HG03280 (cell line): ENCODE measurements around the gene MGAT1.

ENCODE experiments used
- ATAC-seq: cut with Tn5 transposase; IDR thresholded peaks from one replicate; pipeline ENCODE4 v1.9.1; 2021; ENCODE audit warnings: mild to moderate bottlenecking, moderate library complexity; ENCODE audit not compliant: unreplicated experiment

MGAT1 gene

DNA sequence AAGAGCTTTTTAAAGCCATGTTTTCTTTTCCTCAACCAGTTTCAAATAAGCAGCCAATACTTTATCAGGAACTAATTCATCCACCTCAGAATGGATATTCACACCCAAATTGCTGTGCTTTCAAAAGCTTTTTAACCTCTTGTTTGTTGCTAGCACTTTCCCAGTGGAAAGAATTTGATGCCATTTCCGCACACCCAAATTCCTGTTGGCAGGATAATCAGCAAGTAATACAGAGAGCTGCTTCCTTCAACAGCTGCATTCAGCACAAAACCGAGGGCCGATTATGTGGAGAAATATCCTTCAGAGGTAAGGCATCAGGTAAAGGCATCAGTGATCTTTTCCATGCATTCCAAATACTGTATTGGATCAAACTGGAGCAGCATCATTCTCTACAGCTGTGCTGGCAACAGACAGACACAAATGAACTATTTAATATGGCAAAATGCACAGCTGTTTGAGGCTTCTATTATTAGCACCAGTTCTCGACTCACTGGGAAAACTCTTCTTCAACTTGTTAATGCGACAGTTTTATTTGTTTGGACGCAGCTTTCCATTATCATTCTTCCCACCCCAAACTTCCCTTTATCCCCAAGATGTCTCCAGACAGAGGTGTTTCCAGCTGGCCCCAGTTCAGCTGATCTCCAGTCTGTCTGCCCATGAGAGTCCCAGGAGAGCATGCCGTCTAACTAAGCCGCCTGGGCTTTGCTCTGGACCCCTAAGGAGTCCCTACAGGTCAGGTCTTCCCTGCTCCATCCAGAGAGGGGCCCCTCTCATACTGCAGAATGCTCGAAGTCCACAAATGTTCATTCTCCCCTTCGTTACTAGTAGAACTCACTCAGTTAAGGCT lies 22.2 kb upstream of the MGAT1 start:
- no peak for ATAC-seq

DNA sequence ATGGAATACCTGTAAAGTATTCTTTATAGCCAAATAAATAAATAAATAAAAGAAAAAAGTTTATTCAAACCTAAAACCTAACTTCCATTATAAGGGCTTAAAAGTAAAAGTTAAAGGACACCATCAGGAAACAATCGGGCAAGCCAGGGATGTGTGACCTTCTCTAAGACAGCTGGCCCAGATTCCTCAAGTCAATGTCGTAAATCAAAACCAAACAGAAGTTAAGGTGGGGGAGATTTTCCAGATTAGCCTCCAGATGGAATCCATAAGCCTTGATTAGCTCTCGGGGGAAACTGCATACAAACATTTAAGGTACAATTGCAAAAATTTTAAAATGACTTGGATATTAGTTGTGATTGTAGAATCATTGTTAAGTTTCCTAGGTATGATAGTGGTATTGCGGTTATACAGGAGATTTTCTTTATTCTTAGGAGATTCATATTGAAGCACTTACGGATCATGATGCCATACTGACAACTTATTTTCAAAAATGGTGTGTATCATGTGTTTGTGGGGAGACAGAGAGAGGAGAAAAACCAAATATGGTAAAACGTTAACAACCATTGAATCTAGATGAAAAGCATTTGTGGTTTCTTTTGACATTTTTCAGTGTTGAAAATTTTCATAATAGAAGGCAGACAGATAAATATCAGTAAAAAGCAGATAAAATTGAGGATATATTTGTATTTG lies 21.5 kb upstream of the MGAT1 start:
- no peak for ATAC-seq

DNA sequence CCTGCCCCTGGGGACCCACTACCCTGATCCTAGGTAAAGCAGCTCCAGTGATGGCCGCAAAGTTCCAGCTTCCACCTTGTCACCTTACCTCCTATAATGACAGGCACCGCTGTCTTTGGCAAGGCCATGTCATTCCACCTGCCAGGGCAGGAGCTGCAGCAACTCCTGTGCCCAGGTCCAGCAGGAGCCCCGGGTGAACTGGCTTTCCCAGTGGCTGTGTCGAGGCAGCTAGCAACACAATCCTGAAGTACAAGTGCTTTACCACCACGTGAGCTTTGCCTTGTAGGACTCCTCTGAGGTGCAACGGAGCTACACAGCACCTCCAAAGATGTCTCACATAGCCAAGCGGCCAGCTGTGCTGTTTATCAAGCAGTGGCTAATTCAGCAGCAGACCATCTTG lies 20.7 kb upstream of the MGAT1 start:
- no peak for ATAC-seq

DNA sequence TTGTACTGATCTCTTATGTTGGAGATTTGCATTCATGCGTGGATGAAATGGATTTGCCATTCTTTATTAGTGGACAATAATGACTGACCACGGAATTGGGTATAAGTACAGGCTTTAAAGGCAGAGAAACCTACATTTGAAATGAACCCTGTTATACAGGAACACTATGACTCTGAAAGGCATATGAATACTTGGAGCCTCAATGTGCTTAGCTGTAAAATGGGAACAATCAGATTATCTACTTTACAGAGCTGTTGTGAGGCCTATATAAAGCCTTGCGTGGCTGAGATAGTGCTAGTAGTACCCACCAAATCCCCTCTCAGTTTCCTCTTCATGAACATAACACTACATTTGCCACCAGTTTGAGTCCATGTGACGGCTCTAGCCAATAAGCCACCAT lies 18.9 kb upstream of the MGAT1 start:
- ATAC-seq = no peak

DNA sequence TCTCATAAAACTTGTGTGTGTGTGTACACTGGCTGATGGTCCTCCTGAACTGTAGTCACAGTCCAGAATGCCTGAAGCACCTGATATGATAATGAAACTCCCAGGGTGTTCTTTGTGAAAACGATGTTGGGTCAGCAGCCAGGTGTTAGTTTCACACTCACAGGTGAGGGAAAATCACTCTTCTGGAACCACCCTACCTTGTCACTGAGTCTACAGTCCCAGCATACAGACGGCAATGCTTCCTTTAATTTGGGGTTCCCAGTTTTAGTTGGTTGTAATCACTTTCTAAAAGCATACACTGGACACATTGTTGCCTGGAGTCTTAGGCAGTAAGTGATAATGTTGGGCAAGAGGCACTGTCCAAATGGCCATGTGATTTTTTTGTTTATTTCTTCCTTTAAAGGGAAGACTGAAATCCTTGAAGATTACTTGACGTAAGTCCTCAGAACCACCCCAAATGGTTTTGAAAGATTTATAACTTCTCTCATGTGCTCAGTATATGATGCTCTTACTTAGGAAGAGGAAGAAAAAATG lies 18.2 kb upstream of the MGAT1 start:
- peak; percentile 82 for ATAC-seq

DNA sequence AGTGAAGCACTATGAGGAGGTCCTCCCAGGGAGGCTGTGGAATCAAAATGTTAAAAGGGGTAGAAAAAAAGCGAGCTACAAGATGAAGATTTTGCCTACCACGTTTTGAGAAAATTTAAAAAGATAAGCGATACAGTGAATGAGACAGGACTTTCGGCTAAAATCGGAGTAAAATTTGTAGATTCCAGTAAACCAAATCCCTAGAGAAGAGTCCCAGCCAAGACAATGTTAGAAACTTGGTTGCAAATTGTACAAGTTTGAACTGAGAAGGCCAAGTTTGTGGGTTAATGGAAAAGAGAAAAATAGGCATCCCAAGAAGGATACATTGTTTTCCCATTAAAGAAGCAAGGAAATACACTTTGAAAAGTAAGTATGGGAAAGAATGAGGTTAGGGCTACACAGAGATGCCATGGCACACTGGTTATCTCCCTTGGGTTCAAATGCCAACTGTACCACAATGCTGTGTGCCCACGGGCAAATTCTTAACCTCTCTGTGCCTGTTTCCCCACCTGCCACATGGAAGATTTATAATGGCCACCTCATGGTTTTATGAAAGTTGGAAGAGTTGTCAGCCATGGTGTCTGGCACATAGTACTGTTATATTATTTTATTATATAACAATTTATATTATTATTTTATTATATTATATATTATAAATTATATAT lies 16.2 kb upstream of the MGAT1 start:
- ATAC-seq = no peak

DNA sequence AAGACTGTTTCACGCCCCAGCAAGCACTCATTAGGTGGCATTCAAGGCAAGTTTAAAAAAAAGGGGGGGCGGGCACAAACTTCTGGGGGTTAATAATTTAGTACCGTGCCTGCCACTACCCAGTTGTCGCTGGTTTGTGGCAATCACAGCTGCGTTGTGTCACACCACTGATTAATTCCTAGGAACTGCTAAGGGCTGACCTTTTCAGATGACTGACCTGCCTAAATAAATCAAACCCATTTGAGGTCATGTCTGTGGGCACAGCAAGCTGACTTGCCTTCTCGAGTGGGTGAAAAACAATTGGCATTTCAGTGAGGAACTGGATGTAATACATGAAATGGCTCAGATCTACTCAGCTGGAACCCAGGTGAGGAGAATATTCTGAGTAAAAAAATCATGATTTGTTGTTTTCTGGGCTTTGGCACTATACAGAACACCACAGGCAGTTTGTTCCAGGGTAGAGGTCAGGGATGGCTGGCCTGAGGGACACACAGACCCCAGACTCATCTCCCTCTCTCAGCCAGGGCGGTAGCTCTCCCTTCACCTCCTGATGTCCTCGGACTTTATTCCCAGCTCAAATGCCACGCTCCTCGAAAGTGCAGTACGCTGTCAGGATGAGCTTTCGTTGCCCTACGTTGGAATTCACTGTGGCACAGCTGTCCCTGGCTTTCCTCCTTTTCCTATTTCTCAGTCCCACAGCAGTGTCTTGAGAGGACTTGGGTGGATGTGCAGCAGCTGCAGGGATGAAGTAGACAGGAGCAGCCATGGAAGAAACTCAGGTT lies 15.5 kb upstream of the MGAT1 start:
- no peak for ATAC-seq

DNA sequence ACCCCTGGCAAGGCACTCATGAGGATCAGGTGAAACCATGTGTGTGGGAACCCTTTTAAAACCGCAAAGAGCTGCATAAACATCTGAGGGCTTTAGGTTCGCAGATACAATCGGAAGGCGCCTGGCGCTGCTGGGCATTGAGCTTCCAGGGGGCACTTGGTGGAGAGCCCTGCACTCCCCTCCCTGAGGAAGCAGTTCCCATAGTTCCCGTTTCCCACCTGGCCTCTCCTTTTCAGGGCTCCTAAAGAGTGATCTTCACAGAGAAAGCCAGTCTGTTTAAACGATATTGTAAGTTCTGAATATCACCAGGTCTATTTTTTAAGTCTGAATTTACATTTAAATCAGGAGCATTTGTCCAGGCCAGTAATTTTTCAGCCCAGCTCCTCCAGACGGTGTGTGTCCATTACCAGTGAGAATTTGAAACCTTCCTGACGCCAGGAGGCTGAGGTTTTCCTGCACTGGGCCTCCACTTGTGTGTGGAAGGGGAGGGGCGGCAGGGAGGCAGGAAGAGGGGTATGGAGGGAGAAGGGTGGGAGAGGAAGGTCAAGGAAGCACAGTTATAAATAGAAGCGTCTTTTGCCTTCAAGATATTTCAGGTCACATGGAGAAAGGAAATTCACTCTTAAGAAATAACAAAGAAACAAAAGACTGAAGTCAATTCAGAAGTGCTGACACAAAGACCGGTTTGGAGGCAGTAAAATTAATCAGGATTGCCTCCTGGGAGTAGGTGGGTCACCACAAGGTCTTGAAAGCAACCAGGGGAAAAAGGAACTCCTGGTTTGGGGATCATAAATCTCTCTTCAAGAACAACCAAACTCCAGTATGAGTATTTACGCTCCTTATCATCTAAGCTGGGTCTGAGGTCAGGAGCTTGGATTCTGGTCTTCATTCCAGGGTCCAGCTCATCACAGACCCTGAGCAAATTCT lies 14.3 kb upstream of the MGAT1 start:
- ATAC-seq = no peak

DNA sequence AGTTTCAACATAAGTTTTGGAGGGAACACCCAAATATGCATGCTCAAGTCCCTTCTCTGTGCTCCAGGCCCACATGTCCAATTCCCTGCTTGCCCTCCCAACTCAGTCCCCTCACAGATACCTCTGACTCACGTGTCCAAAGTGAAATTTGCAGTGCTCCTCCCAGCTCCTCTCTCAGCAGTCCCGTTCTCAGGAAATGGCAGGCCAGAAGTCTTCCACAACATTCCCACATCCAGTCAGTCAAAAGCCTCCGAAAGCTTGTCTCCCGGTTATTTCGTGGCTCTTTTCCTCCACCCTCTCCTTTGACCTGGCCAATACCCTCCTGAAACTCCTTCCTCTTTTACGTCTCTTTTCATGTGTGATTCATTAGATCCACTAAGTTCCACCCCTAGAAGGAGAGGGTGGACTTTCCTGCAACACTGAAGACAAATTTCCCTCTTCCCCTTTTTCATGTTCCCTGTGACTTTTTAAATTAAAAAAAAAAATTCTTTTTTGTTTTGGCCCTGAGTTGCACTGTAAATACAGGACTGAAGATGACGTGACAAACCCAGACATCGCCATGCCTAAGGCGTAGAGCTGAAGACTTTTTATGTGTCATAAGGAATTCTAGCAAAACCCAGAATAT lies 12.8 kb upstream of the MGAT1 start:
- ATAC-seq = no peak

DNA sequence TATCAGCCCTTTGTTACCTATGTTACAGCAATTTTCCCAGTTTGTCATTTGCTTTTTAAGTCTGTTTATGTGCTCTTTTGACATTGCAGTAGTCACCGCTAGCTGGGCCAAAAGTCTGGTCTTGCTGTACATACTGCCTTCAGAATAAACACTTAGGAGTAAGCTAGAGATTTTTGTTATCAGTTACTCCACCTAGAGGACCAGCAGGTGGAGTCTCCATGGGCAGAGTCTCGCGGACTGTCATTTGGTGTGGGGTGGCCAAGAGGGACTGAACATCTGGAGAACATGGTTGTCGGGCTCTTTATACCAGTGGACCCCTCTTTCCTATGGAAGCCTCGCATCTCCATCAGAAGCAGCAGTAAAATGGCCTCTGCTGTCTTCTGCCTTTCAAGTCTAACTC lies 10.8 kb upstream of the MGAT1 start:
- no peak for ATAC-seq

DNA sequence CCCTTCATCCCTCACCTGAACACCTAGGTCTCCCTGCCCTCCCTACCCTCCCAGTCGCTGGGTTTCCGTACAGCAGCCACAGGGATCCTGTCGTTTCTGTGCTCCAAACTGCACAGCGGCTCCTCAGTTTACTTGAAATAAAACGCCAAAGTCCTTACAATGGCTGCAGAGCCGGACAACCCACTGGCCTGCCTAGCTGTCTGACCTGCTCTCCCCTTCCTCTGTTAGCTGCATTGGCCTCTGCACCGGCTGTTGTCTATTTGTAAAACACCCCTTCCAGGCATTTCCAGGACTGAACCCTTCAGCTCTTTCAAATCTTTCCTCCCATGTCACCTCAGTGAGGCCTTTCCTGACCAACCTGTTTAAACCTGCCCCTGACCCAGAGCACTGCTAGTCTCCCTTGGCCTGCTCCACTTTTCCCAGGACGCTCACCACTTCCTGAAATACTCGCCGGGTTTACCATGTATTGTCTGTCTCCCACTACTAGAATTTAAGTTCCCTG lies 9.1 kb upstream of the MGAT1 start:
- ATAC-seq = no peak

DNA sequence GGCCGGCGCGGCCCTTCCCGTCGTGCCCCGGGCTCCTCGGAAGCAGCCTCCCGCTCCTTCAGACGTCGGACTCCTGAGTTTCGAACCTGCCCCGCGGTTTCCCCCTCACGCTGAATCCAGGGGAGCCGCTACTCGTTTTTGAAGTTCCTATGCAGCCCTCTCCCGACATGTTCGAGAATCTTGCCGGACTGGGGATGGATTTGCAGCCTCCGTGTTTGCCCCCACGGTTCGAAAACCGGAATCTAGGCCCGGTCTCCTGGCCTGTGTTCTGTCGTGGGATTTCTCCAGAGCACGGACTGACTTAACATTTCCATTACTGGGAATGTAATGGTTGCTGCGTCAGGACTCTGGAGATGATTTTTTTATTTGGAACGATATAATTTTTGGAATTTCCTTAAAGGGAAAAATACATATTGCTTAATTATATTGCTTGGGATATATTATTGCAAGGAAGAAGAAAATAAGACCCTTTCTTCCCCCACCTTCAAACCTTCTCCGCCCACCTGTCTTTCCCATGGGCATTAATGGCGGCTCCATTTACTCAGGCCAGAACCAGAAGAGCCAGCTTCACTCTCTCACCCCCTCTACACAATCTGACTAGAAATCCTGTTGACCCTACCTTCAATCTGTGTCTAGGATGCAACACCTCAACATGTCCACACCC lies 8.5 kb upstream of the MGAT1 start:
- ATAC-seq = no peak

DNA sequence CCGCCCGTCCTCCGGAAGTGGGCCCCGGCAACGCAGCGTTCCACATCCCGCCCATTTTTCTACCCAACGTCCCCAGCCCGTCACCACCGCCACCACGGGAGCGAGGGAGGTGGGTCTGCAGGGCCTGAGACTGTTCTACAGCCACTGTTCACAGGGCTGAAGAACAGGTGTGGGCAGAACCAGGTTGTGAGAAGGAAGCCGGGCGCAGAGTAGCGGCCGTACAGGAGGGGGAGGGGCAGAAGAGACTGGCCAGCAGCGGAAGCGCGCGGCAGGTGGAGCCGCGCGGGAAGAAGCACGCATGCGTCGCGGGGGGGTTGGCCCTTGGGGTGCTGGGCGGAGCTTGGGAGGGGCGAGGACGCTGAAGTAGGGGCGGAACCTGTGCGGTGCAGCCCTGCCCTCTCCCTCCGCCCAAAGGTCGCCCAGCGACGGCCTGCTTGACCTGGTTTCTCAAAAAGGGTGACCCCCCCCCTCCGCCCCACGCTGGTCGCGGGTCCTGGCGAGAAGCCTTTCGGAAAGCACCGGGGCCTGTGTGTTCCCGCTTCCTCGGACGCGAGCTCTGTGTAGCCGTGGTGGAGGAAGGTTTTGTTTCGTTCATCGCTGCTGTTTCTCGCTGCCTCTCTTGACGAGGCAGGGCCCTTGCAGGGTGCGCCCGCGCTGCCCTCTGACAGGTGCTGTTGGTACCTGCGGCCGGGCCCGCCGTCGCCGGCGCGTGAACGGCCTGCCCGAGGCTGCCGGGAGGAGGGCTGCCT lies 7.8 kb upstream of the MGAT1 start:
- ATAC-seq = peak; percentile 74

DNA sequence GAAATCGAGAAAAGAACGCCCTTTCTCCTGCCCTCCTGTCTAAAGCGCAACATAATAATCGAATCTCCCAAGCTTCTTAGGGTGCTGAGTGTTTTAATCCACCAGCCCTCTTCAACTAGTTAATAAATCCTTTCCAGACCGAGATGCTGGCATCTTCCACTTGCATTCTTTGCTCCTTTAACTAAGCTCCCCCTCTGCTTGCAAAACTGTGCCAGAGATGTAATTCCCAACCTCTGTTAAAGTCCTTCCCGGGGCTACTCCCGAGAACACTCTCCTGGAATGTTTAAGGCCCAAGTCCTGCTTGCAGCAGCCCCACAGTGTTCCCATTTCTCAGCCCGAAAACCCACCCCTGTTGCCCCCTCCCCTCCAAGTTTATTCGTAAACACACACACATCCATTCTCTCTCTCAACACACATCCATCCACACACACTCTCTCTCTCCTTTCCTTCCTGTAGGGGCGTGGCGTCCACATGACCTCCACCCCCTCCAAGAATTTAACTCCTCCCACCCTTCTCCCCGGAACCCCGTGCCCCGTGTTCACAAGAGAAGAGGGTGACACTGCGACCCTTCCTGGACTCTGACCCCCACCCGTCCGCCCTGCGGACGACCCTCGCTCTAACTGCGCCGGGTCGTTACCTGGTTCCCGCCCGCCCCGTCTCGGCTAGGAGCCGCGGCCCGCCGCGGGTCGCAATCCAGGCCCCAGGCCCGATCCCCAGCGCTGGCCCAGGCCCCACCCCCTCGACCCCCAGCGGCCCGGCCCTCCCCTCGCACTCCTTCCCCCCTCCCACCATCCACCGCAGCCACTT lies 7.0 kb upstream of the MGAT1 start:
- peak; percentile 59 for ATAC-seq

DNA sequence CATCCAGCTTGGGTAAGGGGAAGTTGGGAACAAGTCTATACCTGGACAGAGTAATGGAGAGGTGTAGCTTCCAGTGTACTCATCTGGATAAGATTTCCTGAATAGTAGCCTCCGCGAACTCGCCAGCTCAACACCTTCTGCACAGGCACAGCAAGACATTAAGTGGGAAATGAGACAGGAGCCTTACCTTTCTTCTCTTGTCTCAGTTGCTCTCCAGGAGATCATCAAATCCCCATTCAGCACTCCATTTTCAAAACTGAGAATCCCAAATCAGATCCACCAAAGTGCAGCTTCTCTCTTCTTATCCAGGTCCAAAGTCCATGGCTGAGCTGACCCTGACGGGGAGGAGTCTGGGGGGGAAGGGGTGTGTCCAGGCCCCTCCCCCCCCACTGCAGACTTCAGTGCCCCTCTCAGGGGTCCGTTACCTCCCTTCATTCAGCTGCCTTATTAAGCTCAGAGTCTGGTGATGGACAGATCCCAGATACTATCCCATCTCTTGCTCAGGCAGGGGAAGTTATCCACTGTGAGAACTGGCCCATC lies 5.9 kb upstream of the MGAT1 start:
- no peak for ATAC-seq

DNA sequence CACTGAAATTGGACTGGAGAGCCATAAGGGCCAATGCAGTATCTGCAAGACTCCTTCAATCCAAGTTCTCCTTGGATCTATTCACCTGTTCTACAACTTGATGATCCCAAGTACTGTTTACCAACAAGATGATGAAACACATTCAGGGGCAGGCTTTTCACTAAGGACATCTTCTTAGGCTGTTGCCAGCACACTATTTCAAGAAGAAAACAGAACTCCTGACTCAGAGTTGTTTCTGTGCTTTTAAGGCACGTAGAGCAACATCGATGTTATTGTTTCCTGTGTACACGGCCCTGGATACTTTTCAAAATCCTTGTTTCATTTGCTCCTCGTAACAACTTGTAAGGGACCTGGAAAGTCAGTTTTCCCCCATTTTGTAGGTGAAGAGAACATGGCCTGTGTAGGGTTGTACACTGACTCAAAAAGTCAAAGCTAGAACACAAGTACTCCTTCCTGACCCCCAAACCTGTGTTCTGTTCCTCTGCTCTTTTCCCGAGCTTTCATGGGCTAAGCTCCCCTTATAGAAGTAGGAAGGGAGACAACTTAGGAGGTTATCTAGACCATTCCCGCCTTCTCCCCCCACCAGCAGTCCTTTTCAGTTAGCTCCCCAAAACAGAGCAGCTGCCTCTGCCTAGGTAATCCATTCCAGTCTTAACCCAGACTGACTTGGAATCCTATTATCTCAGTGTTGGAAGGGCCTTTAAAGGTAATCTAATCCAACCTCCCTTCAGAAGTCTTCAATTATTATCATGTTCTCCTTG lies 5.2 kb upstream of the MGAT1 start:
- ATAC-seq = no peak
